GM10248 (cell line): ENCODE data around the gene TMEM98.
"Not testable (repeated sequence)": the region's sequence is repeated elsewhere in the genome, so short reads cannot be mapped to it uniquely, and the experiment has no call there.

ENCODE experiments used
- CTCF ChIA-PET: fragments of 300-600 bp; sonication (Branson Sonifier 250); formaldehyde crosslinking; extraction: SDS; loops from one replicate; lab custom pipeline; 2021; ENCODE audit warnings: antibody characterized with exemption; lab: Yijun Ruan, JAX
- POLR2A ChIA-PET: fragments of 350-650 bp; sonication (Branson Sonifier 250); formaldehyde crosslinking; extraction: SDS; loops from one replicate; lab custom pipeline; 2020; ENCODE audit warnings: antibody characterized with exemption; lab: Yijun Ruan, JAX
- DNase-seq: peaks from one replicate; pipeline ENCODE4 v3.0.0; 2012; ENCODE audit errors: extremely low spot score
- CTCF ChIP-seq: IDR thresholded peaks from 2 replicates; pipeline ENCODE4 v1.5.1; 2012; ENCODE audit warnings: mild to moderate bottlenecking, low read depth; ENCODE audit errors: extremely low read depth, missing control alignments, control extremely low read depth

TMEM98 gene

GRCh38 chr17:32944248-32945020, 16.5 kb downstream of the TMEM98 start:
- CTCF ChIA-PET: interaction anchor here (1.3 kb wide), 1 partner anchor 9 kb away, joined by 4 read pairs; no protein-coding TSS in a partner anchor
- DNase-seq: no peak
- POLR2A ChIA-PET: no interaction called here
- no peak for TF ChIP-seq CTCF

GRCh38 chr17:32946375-32947135, 18.6 kb downstream of the TMEM98 start:
- TF ChIP-seq CTCF: no peak
- POLR2A ChIA-PET: no interaction called here
- CTCF ChIA-PET: interaction anchor here (0.9 to 5.3 kb wide), 2 partner anchors 10 to 484 kb away, joined by 4 to 24 read pairs; no protein-coding TSS in a partner anchor
- DNase-seq: no peak

- CTCF ChIA-PET: interaction anchor here (2.0 to 5.3 kb wide), 2 partner anchors 11 to 50 kb away, joined by 4 to 24 read pairs; no protein-coding TSS in a partner anchor
Measured at GRCh38 chr17:32947736-32948135, 19.8 kb downstream of the TMEM98 start.

GRCh38 chr17:32949181-32949580, 21.2 kb downstream of the TMEM98 start:
- ChIA-PET POLR2A (no interaction called here), CTCF (interaction anchor here (1.0 to 5.3 kb wide), 5 partner anchors 12 to 60 kb away, joined by 3 to 24 read pairs (median 3); no protein-coding TSS in a partner anchor)
- no peak for DNase-seq
- no peak for TF ChIP-seq CTCF

More at GRCh38 chr17:32947736-32948135, 19.8 kb downstream of the TMEM98 start:
- DNase-seq: no peak
- no peak for TF ChIP-seq CTCF
- POLR2A ChIA-PET: no interaction called here

- CTCF ChIA-PET: interaction anchor here (1.3 to 2.4 kb wide), 2 partner anchors 9 to 16 kb away, joined by 4 to 11 read pairs; no protein-coding TSS in a partner anchor
- POLR2A ChIA-PET, DNase-seq: not testable (repeated sequence)
Measured at GRCh38 chr17:32952491-32952890, 24.5 kb downstream of the TMEM98 start.

GRCh38 chr17:32953045-32953444, 25.1 kb downstream of the TMEM98 start:
- no peak for TF ChIP-seq CTCF
- ChIA-PET CTCF (interaction anchor here (0.8 to 2.4 kb wide), 4 partner anchors 9 to 152 kb away, joined by 3 to 11 read pairs (median 4); no protein-coding TSS in a partner anchor), POLR2A (no interaction called here)
- no peak for DNase-seq
